ENCODE results near the gene P2RX4.
A peak's percentile ranks its signal among the peaks of the same experiment; 100 is the strongest.
"Not testable (repeated sequence)": the region's sequence is repeated elsewhere in the genome, so short reads cannot be mapped to it uniquely, and the experiment has no call there.

Gene P2RX4

GRCh38 chr12:121223292-121224285 lies 13.7 kb downstream of the P2RX4 start:
- peak; percentile 79 for DNase-seq

GRCh38 chr12:121224591-121224990 lies 14.7 kb downstream of the P2RX4 start:
- DNase-seq: no peak

GRCh38 chr12:121226399-121226798 lies 16.5 kb downstream of the P2RX4 start:
- no peak for DNase-seq

GRCh38 chr12:121226871-121227270 lies 16.9 kb downstream of the P2RX4 start:
- DNase-seq: not testable (repeated sequence)

- peak; percentile 94 for DNase-seq
Observed at GRCh38 chr12:121227294-121227693, 17.4 kb downstream of the P2RX4 start.

- DNase-seq: no peak
Observed at GRCh38 chr12:121228919-121229665, 19.2 kb downstream of the P2RX4 start.

GRCh38 chr12:121229826-121230537 lies 20.1 kb downstream of the P2RX4 start:
- DNase-seq: peak; percentile 95

- no peak for DNase-seq
Observed at GRCh38 chr12:121230538-121230907, 20.6 kb downstream of the P2RX4 start.

GRCh38 chr12:121232163-121232562 lies 22.2 kb downstream of the P2RX4 start:
- peak; percentile 51 for DNase-seq

GRCh38 chr12:121232977-121233627 lies 23.2 kb downstream of the P2RX4 start:
- DNase-seq: peak; percentile 77

- no peak for DNase-seq
Observed at GRCh38 chr12:121233628-121234020, 23.7 kb downstream of the P2RX4 start.

- no peak for DNase-seq
Observed at GRCh38 chr12:121236776-121237175, 26.8 kb downstream of the P2RX4 start.

- no peak for DNase-seq
Observed at GRCh38 chr12:121237415-121237814, 27.5 kb downstream of the P2RX4 start.

GRCh38 chr12:121238086-121238485 lies 28.2 kb downstream of the P2RX4 start:
- no peak for DNase-seq

- DNase-seq: no peak
Observed at GRCh38 chr12:121238604-121239350, 28.8 kb downstream of the P2RX4 start.

- no peak for DNase-seq
Observed at GRCh38 chr12:121239351-121240061, 29.6 kb downstream of the P2RX4 start.

GRCh38 chr12:121240062-121240420 lies 30.1 kb downstream of the P2RX4 start:
- no peak for DNase-seq

GRCh38 chr12:121240484-121241101 lies 30.7 kb downstream of the P2RX4 start:
- no peak for DNase-seq

GRCh38 chr12:121241156-121241970 lies 31.4 kb downstream of the P2RX4 start:
- no peak for DNase-seq

- no peak for DNase-seq
Observed at GRCh38 chr12:121245031-121245430, 35.1 kb downstream of the P2RX4 start.

All from islet precursor cell (in vitro differentiated cells).